H1 (cell line): Measurements from ENCODE around the gene INPP5A. TPM values are rescaled to one million over a fixed set of nuclear protein-coding genes. Genes with fewer than 3 reads are reported as not detected.

ENCODE experiments used
- CTCF ChIA-PET: fragments of 300-600 bp; sonication (Branson Sonifier 250); formaldehyde crosslinking; loops from one replicate; lab custom pipeline; 2021; ENCODE audit not compliant: partially characterized antibody; lab: Charles Lee
- POLR2A ChIA-PET: fragments of 300-600 bp; sonication (Branson Sonifier 250); formaldehyde crosslinking; loops from one replicate; lab custom pipeline; 2021; ENCODE audit warnings: inconsistent platforms; ENCODE audit not compliant: partially characterized antibody; lab: Charles Lee
- DNase-seq, 2 experiments: peaks; one replicate each; pipeline versions ENCODE4 v3.0.0 to v3.0.0-alpha.2; 2010 to 2022; ENCODE audit warnings: low spot score in 2 of 2, low read depth in 1 of 2, mixed read lengths in 1 of 2
- FAIRE-seq: peaks from 2 replicates; lab custom pipeline; 2011; peaks lifted over from hg19 to GRCh38; lab: Jason Lieb, UNC
- H2AFZ ChIP-seq: 2 replicates; pipeline ENCODE4 v1.8.1; 2012; ENCODE audit warnings: low read length, inconsistent platforms
- H2AK5ac ChIP-seq: 2 replicates; pipeline ENCODE4 v1.6.1; 2013; ENCODE audit warnings: low read depth, low read length
- H2BK120ac ChIP-seq: replicated peaks from 2 replicates; pipeline ENCODE3; 2013; ENCODE audit warnings: low read depth, low read length, inconsistent platforms
- H2BK12ac ChIP-seq: 2 replicates; pipeline ENCODE4 v1.6.1; 2013; ENCODE audit warnings: low read depth, low read length
- H2BK15ac ChIP-seq: 2 replicates; pipeline ENCODE4 v1.6.1; 2013; ENCODE audit warnings: low read length
- H2BK20ac ChIP-seq: 2 replicates; pipeline ENCODE4 v1.6.1; 2013; ENCODE audit warnings: low read length
- H2BK5ac ChIP-seq: 2 replicates; pipeline ENCODE4 v1.6.1; 2013; ENCODE audit warnings: low read depth, low read length
- H3K14ac ChIP-seq: 2 replicates; pipeline ENCODE4 v1.6.1; 2013; ENCODE audit warnings: inconsistent platforms; ENCODE audit not compliant: insufficient read length
- H3K18ac ChIP-seq: 2 replicates; pipeline ENCODE4 v1.6.1; 2013; ENCODE audit warnings: low read length; ENCODE audit errors: extremely low read depth
- H3K23ac ChIP-seq: 2 replicates; pipeline ENCODE4 v1.6.1; 2013; ENCODE audit warnings: inconsistent platforms; ENCODE audit not compliant: insufficient read length
- H3K23me2 ChIP-seq: 2 replicates; pipeline ENCODE4 v1.6.1; 2013; ENCODE audit warnings: low read depth, low read length
- H3K27ac ChIP-seq: 2 replicates; pipeline ENCODE4 v1.6.1; 2011; ENCODE audit warnings: low read depth, low read length, inconsistent platforms
- H3K27me3 ChIP-seq, 4 experiments: replicated peaks in 1 of 4; 1 replicate in 1 of 4; 2 replicates in 3 of 4; pipeline versions ENCODE4 v1.6.1 to v1.8.1; 2011 to 2013; ENCODE audit warnings: low read length in 3 of 4, mild to moderate bottlenecking in 3 of 4, inconsistent platforms in 2 of 4, mixed read lengths in 2 of 4, moderate library complexity in 1 of 4; ENCODE audit not compliant: control insufficient read depth in 3 of 4, insufficient read depth in 3 of 4; ENCODE audit errors: extremely low read depth in 1 of 4
- H3K36me3 ChIP-seq, 4 experiments: 2 replicates each; pipeline versions ENCODE4 v1.6.1 to v1.8.1; 2011 to 2013; ENCODE audit warnings: mild to moderate bottlenecking in 4 of 4, low read length in 3 of 4, moderate library complexity in 2 of 4, control low read depth in 1 of 4, inconsistent platforms in 1 of 4; ENCODE audit not compliant: insufficient read depth in 4 of 4, control insufficient read depth in 2 of 4
- H3K4ac ChIP-seq: replicated peaks from 2 replicates; pipeline ENCODE3; 2013; ENCODE audit warnings: low read length, low read depth, mixed read lengths, inconsistent platforms; ENCODE audit not compliant: insufficient read length
- H3K4me1 ChIP-seq, 4 experiments: replicated peaks in 1 of 4; 1 replicate in 1 of 4; 2 replicates in 3 of 4; pipeline versions ENCODE4 v1.6.1 to v1.8.1; 2011 to 2013; ENCODE audit warnings: low read length in 3 of 4, inconsistent platforms in 2 of 4, mixed read lengths in 1 of 4; ENCODE audit not compliant: insufficient read depth in 4 of 4, control insufficient read depth in 3 of 4
- H3K4me2 ChIP-seq, 2 experiments: 2 replicates each; pipeline versions ENCODE4 v1.6.1 to v1.8.1; 2011 to 2013; ENCODE audit warnings: low read depth in 2 of 2, low read length in 2 of 2, control low read depth in 1 of 2, inconsistent platforms in 1 of 2, mild to moderate bottlenecking in 1 of 2; ENCODE audit not compliant: insufficient read depth in 1 of 2
- H3K4me3 ChIP-seq, 4 experiments: fragments of 200-600, 300-600 bp in 1 of 4; sonication (generic), shearing (Covaris generic), sonication (Bioruptor Twin) in 1 of 4; 2 replicates each; pipeline versions ENCODE4 v1.5.1 to v1.8.1; 2011 to 2016; ENCODE audit warnings: low read length in 4 of 4, low read depth in 3 of 4, control low read depth in 2 of 4, inconsistent platforms in 2 of 4, mild to moderate bottlenecking in 2 of 4, mixed read lengths in 1 of 4, moderate library complexity in 1 of 4; ENCODE audit not compliant: insufficient read depth in 2 of 4; ENCODE audit errors: extremely low read depth in 1 of 4
- H3K56ac ChIP-seq: replicated peaks from 2 replicates; pipeline ENCODE3; 2013; ENCODE audit warnings: low read depth, mild to moderate bottlenecking, mixed read lengths, low read length, inconsistent platforms; ENCODE audit not compliant: insufficient read length
- H3K79me1 ChIP-seq: 2 replicates; pipeline ENCODE4 v1.6.1; 2013; ENCODE audit warnings: low read depth, low read length, control low read depth
- H3K79me2 ChIP-seq, 2 experiments: 2 replicates each; pipeline versions ENCODE4 v1.6.1 to v1.8.1; 2012 to 2013; ENCODE audit warnings: low read length in 2 of 2, mild to moderate bottlenecking in 2 of 2, inconsistent platforms in 1 of 2; ENCODE audit not compliant: insufficient read depth in 2 of 2, control insufficient read depth in 1 of 2
- H3K9ac ChIP-seq, 4 experiments: replicated peaks in 1 of 4; 1 replicate in 1 of 4; 2 replicates in 3 of 4; pipeline versions ENCODE4 v1.6.1 to v1.8.1; 2011 to 2013; ENCODE audit warnings: low read depth in 3 of 4, low read length in 3 of 4, control low read depth in 2 of 4, mild to moderate bottlenecking in 2 of 4, moderate library complexity in 2 of 4, inconsistent platforms in 1 of 4; ENCODE audit errors: extremely low read depth in 1 of 4
- H3K9me3 ChIP-seq, 2 experiments: 2 replicates each; pipeline versions ENCODE4 v1.6.1 to v1.8.1; 2012 to 2013; ENCODE audit warnings: mild to moderate bottlenecking in 2 of 2, moderate library complexity in 2 of 2, control low read depth in 1 of 2, inconsistent platforms in 1 of 2, low read depth in 1 of 2, low read length in 1 of 2, mixed read lengths in 1 of 2; ENCODE audit not compliant: insufficient read depth in 2 of 2
- H4K20me1 ChIP-seq, 2 experiments: replicated peaks in 1 of 2; 2 replicates each; pipeline versions ENCODE3 to v1.8.1; 2011 to 2013; ENCODE audit warnings: inconsistent platforms in 2 of 2, low read length in 2 of 2, mild to moderate bottlenecking in 1 of 2; ENCODE audit not compliant: insufficient read depth in 2 of 2, control insufficient read depth in 1 of 2
- H4K5ac ChIP-seq: 2 replicates; pipeline ENCODE4 v1.6.1; 2013; ENCODE audit warnings: low read length, low read depth, mixed read lengths, inconsistent platforms; ENCODE audit not compliant: insufficient read length
- H4K8ac ChIP-seq: 2 replicates; pipeline ENCODE4 v1.8.0; 2013; ENCODE audit warnings: mild to moderate bottlenecking, moderate library complexity, low read length, inconsistent platforms; ENCODE audit not compliant: insufficient read depth; ENCODE audit errors: extremely low read depth
- H4K91ac ChIP-seq: replicated peaks from 2 replicates; pipeline ENCODE3; 2013; ENCODE audit warnings: low read length, mixed read lengths, inconsistent platforms; ENCODE audit not compliant: insufficient read length
- BRCA1 ChIP-seq: IDR thresholded peaks from 2 replicates; pipeline ENCODE4 v1.6.1; 2012; ENCODE audit warnings: low read depth, low read length, improper control_type of control experiment
- CTBP2 ChIP-seq: IDR thresholded peaks from 2 replicates; pipeline ENCODE4 v1.7.0; 2011; ENCODE audit warnings: borderline replicate concordance, mild to moderate bottlenecking, moderate library complexity, mixed read lengths, low read length; ENCODE audit not compliant: insufficient read depth, insufficient read length
- EP300 ChIP-seq, 2 experiments: IDR thresholded peaks; 1 replicate in 1 of 2; 2 replicates in 1 of 2; pipeline ENCODE4 v1.6.1; 2011 to 2012; ENCODE audit warnings: low read depth in 2 of 2, low read length in 2 of 2, mild to moderate bottlenecking in 2 of 2, borderline replicate concordance in 1 of 2, inconsistent platforms in 1 of 2, moderate library complexity in 1 of 2
- EZH2 ChIP-seq: fragments of 200-600 bp; sonication (generic); IDR thresholded peaks from 2 replicates; pipeline ENCODE4 v1.7.1; 2012; ENCODE audit warnings: low read depth, mild to moderate bottlenecking, moderate library complexity, low read length, inconsistent platforms; ENCODE audit not compliant: severe bottlenecking
- JUN ChIP-seq: IDR thresholded peaks from 2 replicates; pipeline ENCODE4 v1.6.1; 2011; ENCODE audit warnings: low read depth, mild to moderate bottlenecking, improper control_type of control experiment, low read length
- JUND ChIP-seq: IDR thresholded peaks from 2 replicates; pipeline ENCODE4 v1.6.1; 2011; ENCODE audit warnings: mild to moderate bottlenecking, improper control_type of control experiment, low read length
- NANOG ChIP-seq: IDR thresholded peaks from 2 replicates; pipeline ENCODE4 v1.6.1; 2011; ENCODE audit warnings: low read length, low read depth, mild to moderate bottlenecking, inconsistent platforms; ENCODE audit not compliant: insufficient read depth, poor library complexity, severe bottlenecking
- RBBP5 ChIP-seq: IDR thresholded peaks from 2 replicates; pipeline ENCODE4 v1.7.1; 2012; ENCODE audit warnings: low read depth, mild to moderate bottlenecking, inconsistent platforms, low read length, moderate library complexity, borderline replicate concordance
- SUZ12 ChIP-seq: fragments of 200-600 bp; sonication (generic); IDR thresholded peaks from 2 replicates; pipeline ENCODE4 v1.6.1; 2012; ENCODE audit warnings: mild to moderate bottlenecking, inconsistent platforms, low read length, moderate library complexity, mixed read lengths
- TAF1 ChIP-seq: IDR thresholded peaks from 2 replicates; pipeline ENCODE4 v1.6.1; 2011; ENCODE audit warnings: mild to moderate bottlenecking, low read depth, low read length
- TEAD4 ChIP-seq: IDR thresholded peaks from 2 replicates; pipeline ENCODE4 v1.6.1; 2012; ENCODE audit warnings: low read depth, low read length, inconsistent platforms, mixed read lengths
- WGBS, 2 experiments: shearing (Covaris generic) in 1 of 2; methylation state at CpG; one replicate each; pipeline versions ENCODE4 v1.1.6 to v1.1.7; 2013 to 2015; ENCODE audit warnings: low lambda C conversion rate in 2 of 2, mixed read lengths in 2 of 2, inconsistent platforms in 1 of 2, low coverage in 1 of 2, missing lambda C conversion rate in 1 of 2; ENCODE audit not compliant: insufficient replicate concordance in 2 of 2, insufficient coverage in 1 of 2, insufficient read length in 1 of 2; ENCODE audit errors: extremely low coverage in 1 of 2, missing lambda C conversion rate in 1 of 2; 5-methylcytosine and 5-hydroxymethylcytosine counted together
- polyA plus RNA-seq, 7 experiments: library from polyadenylated mRNA; depleted of rRNA in 3 of 7; stranded (reverse) in 5 of 7; unstranded in 2 of 7; fragments of >200 nt in 5 of 7; fragments of 200-250 nt in 2 of 7; gene quantifications; 1 replicate in 5 of 7; 2 replicates in 1 of 7; 4 replicates in 1 of 7; pipeline versions ENCODE4 v1.2.1 to v1.2.3, GENCODE V29; 2011 to 2013; ENCODE audit warnings: missing spikeins in 2 of 7, mixed read lengths in 2 of 7
- total RNA-seq: library from RNA; stranded (reverse); fragmentation: NEBNext Ultra II Directional; extraction: Animal tissue kit (Norgen Biotek cat#: 25700); gene quantifications from 2 replicates; pipeline ENCODE4 v1.2.1, GENCODE V29; 2021

INPP5A gene
- total and polyA plus RNA-seq, 2 of the 8 experiments (the other 6 are each of a cell fraction or from before 2014, with no cell fraction given) = 19.7 to 27.5 TPM

DNA sequence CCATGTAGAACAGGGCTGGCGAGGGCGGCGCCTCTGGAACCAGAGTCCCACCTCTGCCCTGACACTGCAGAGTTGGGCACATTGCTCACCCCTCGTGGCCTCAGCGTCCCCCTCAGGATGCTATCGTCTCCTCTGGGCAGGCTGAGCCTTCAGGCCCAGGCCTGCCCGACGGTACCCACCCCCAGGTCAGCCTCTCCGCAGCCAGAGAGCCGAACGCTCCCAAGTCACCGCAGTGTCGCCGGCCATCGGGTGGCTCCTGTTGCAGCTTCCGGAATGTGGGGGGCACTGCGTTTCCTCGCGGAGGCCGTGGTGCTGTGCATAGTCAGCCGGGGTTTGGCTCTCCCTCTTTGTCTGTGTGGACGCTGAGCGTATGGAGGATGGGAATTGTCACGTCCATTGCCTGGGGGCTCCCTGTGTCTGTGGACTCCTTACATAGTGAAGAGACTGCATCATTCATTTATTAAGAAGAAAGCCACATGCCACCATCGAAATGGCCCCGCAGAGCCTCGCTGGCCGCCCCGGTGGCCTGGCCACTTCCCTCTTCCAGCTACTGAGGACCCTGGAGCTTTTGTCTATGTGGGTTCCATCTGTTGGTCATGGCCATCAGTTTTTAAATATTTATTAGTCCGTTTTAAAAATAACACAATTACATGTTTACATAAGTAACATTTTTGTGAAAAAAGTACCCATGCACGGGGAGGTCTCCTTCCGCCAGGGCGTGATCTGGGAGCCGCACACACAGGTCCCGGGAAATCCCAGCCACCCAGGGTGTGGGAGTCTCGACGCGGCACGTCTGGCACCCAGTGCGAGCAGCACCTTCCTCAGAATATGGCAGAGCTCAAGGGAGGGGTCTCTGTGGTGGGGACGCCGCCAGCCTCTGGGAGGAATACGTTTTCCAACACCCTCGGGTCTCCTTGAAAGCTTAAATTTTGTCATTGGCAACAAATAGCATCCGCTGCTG lies 232.8 kb downstream of the INPP5A start:
- no peak overlapping the region for H3K9ac ChIP-seq
- H3K27ac ChIP-seq = no peak overlapping the region
- H2BK20ac ChIP-seq = no peak overlapping the region
- no peaks in the 10 kb centered on the region for H3K79me2 ChIP-seq
- H3K36me3 ChIP-seq = no peaks in the 10 kb centered on the region
- no peak for DNase-seq
- H2BK5ac ChIP-seq = no peak overlapping the region
- H4K5ac ChIP-seq = no peak overlapping the region
- H3K56ac ChIP-seq = no peak overlapping the region
- H3K18ac ChIP-seq = no peak overlapping the region
- no peak overlapping the region for H3K4me2 ChIP-seq
- POLR2A ChIA-PET = no interaction called here
- H2BK12ac ChIP-seq = no peak overlapping the region
- no peak overlapping the region for H3K4ac ChIP-seq
- no peaks in the 10 kb centered on the region for H3K23me2 ChIP-seq
- H3K9me3 ChIP-seq = peaks cover 0 to 3% of the 10 kb centered on the region in 2 experiments; a peak in 1 of 4 replicates
- no peak overlapping the region for H4K91ac ChIP-seq
- H4K20me1 ChIP-seq = peaks cover 0 to 6% of the 10 kb centered on the region in 2 experiments
- H3K79me1 ChIP-seq = no peaks in the 10 kb centered on the region
- no peak overlapping the region; the same call in 1 of the 2 replicates for H4K8ac ChIP-seq
- no peak overlapping the region for H3K23ac ChIP-seq
- no peak for FAIRE-seq
- no peak overlapping the region for H2BK15ac ChIP-seq
- no peak overlapping the region for H2AK5ac ChIP-seq
- CTCF ChIA-PET = interaction anchor here (0.8 to 1.9 kb wide), 4 partner anchors 24 to 145 kb away, joined by 3 to 6 read pairs (median 3); no protein-coding TSS in a partner anchor
- no peak overlapping the region for H3K14ac ChIP-seq
- no peak overlapping the region for H2BK120ac ChIP-seq
- H3K4me3 ChIP-seq = no peak overlapping the region
- no peak overlapping the region for H2AFZ ChIP-seq
- H3K4me1 ChIP-seq = peaks cover 0 to 7% (median 3%) of the 10 kb centered on the region in 4 experiments; a peak in 6 of 7 replicates
- 91% methylated on average over 42 of the region's 45 CpGs; no CpG with 5 or more reads in 1 of the 2 experiments for WGBS, 2 experiments
- H3K27me3 ChIP-seq = no peaks in the 10 kb centered on the region
- TF ChIP-seq TEAD4 (no peak), NANOG (no peak), EZH2 (no peak), JUND (no peak), RBBP5 (no peak), TAF1 (no peak), BRCA1 (no peak), CTBP2 (no peak), JUN (no peak), EP300 (IDR thresholded peaks at IDR 0.05; ENCODE audit: borderline replicate concordance in 1 of 2, low read depth in 2 of 2, low read length in 2 of 2) (no peak), SUZ12 (no peak)
